Neural cell (in vitro differentiated cells): Measurements from ENCODE around the gene PIGK. TPM values are rescaled to one million over a fixed set of nuclear protein-coding genes. Genes with fewer than 3 reads are reported as not detected.

Experiments
- H2AFZ ChIP-seq: fragments of 200-600, 300-800 bp; sonication (generic), shearing (Covaris generic); 2 replicates; pipeline ENCODE4 v1.6.0; 2014; ENCODE audit warnings: low read depth, mild to moderate bottlenecking, antibody characterized with exemption, low read length, moderate library complexity
- H3F3A ChIP-seq: fragments of 200-600 bp; shearing (Covaris generic); 2 replicates; pipeline ENCODE4 v1.6.1; 2016; ENCODE audit warnings: mild to moderate bottlenecking, moderate library complexity, mixed read lengths, antibody characterized with exemption, low read length; ENCODE audit not compliant: insufficient read depth, poor library complexity, severe bottlenecking
- H3K27ac ChIP-seq: fragments of 200-600, 300-800 bp; sonication (generic), shearing (Covaris generic); 2 replicates; pipeline ENCODE4 v1.5.1; 2014; ENCODE audit warnings: mild to moderate bottlenecking, low read length, moderate library complexity
- H3K27me3 ChIP-seq: fragments of 300-800, 200-600 bp; sonication (generic), shearing (Covaris generic); 2 replicates; pipeline ENCODE4 v1.6.0; 2014; ENCODE audit warnings: mild to moderate bottlenecking, low read depth, low read length, moderate library complexity; ENCODE audit not compliant: insufficient read depth
- H3K36me3 ChIP-seq: fragments of 300-800, 200-600 bp; sonication (generic), shearing (Covaris generic); 2 replicates; pipeline ENCODE4 v1.5.1; 2014; ENCODE audit warnings: mild to moderate bottlenecking, antibody characterized with exemption, low read length, moderate library complexity; ENCODE audit not compliant: insufficient read depth
- H3K4me2 ChIP-seq: fragments of 300-800, 200-600 bp; sonication (generic), shearing (Covaris generic); 2 replicates; pipeline ENCODE4 v1.6.0; 2014; ENCODE audit warnings: mild to moderate bottlenecking, low read length
- H3K4me3 ChIP-seq: fragments of 300-800, 200-600 bp; sonication (generic), shearing (Covaris generic); 2 replicates; pipeline ENCODE4 v1.5.1; 2014; ENCODE audit warnings: mild to moderate bottlenecking, low read length, moderate library complexity
- H3K79me2 ChIP-seq: fragments of 200-600 bp; shearing (Covaris generic); replicated peaks from 2 replicates; pipeline ENCODE4 v1.6.0; 2014; ENCODE audit warnings: mild to moderate bottlenecking, low read length, moderate library complexity; ENCODE audit not compliant: insufficient read depth
- H3K9ac ChIP-seq: fragments of 300-800, 200-600 bp; sonication (generic), shearing (Covaris generic); 2 replicates; pipeline ENCODE4 v1.6.1; 2016; ENCODE audit warnings: mild to moderate bottlenecking, low read length, mixed read lengths
- H3K9me2 ChIP-seq: fragments of 200-600 bp; shearing (Covaris generic); 2 replicates; pipeline ENCODE4 v1.6.1; 2016; ENCODE audit warnings: mild to moderate bottlenecking, low read length, mixed read lengths; ENCODE audit not compliant: insufficient read depth
- H3K9me3 ChIP-seq: fragments of 200-600, 300-800 bp; sonication (generic), shearing (Covaris generic); 2 replicates; pipeline ENCODE4 v1.6.1; 2016; ENCODE audit warnings: mild to moderate bottlenecking, mixed run types, low read length, moderate library complexity, mixed read lengths
- H4K20me1 ChIP-seq: fragments of 200-600 bp; shearing (Covaris generic); 2 replicates; pipeline ENCODE4 v1.6.1; 2016; ENCODE audit warnings: mild to moderate bottlenecking, mixed run types; ENCODE audit not compliant: insufficient read depth
- CTCF ChIP-seq: fragments of 450-650 bp; IDR thresholded peaks from 2 replicates; pipeline ENCODE4 v1.5.1; 2014; ENCODE audit warnings: antibody characterized with exemption, mild to moderate bottlenecking, moderate library complexity; ENCODE audit not compliant: poor library complexity, severe bottlenecking
- EP300 ChIP-seq: fragments of 450-650 bp; conservative IDR thresholded peaks from 2 replicates; pipeline ENCODE4 v1.6.1; 2014; ENCODE audit warnings: antibody characterized with exemption, mild to moderate bottlenecking, moderate library complexity; ENCODE audit not compliant: poor library complexity, severe bottlenecking
- EZH2 ChIP-seq: fragments of 200-600, 300-800 bp; shearing (Covaris generic), sonication (generic); IDR thresholded peaks from 2 replicates; pipeline ENCODE4 v1.6.1; 2014; ENCODE audit warnings: antibody characterized with exemption, low read length, borderline replicate concordance, mild to moderate bottlenecking; ENCODE audit not compliant: insufficient read depth, poor library complexity, severe bottlenecking
- MXI1 ChIP-seq: fragments of 450-650 bp; conservative IDR thresholded peaks from 2 replicates; pipeline ENCODE4 v1.6.1; 2014; ENCODE audit warnings: antibody characterized with exemption, mild to moderate bottlenecking; ENCODE audit not compliant: poor library complexity, severe bottlenecking
- POLR2AphosphoS5 ChIP-seq: IDR thresholded peaks from 2 replicates; pipeline ENCODE4 v1.6.1; 2012
- RAD21 ChIP-seq: fragments of 450-650 bp; conservative IDR thresholded peaks from 2 replicates; pipeline ENCODE4 v1.6.1; 2014; ENCODE audit warnings: antibody characterized with exemption, mild to moderate bottlenecking, moderate library complexity
- REST ChIP-seq: IDR thresholded peaks from 2 replicates; pipeline ENCODE4 v1.6.1; 2012; ENCODE audit warnings: borderline replicate concordance
- SMC3 ChIP-seq: fragments of 450-650 bp; conservative IDR thresholded peaks from 2 replicates; pipeline ENCODE4 v1.6.1; 2014; ENCODE audit warnings: antibody characterized with exemption, mild to moderate bottlenecking, moderate library complexity; ENCODE audit not compliant: poor library complexity
- TAF1 ChIP-seq: IDR thresholded peaks from 2 replicates; pipeline ENCODE4 v1.6.1; 2012; ENCODE audit warnings: low read depth
- polyA plus RNA-seq: library from polyadenylated mRNA; depleted of rRNA; stranded (reverse); fragments of >200 nt; gene quantifications from 2 replicates; pipeline ENCODE4 v1.2.3, GENCODE V29; 2014

PIGK gene
- polyA plus RNA-seq, 1 donor from 2014 or later: 24.3 TPM

GRCh38 chr1:77234943-77235342, 15.7 kb upstream of the PIGK start:
- Histone ChIP-seq H3K4me2 (no peak overlapping the region), H3F3A (no peaks in the 10 kb centered on the region), H4K20me1 (no peaks in the 10 kb centered on the region), H3K27me3 (no peaks in the 10 kb centered on the region), H3K9me3 (no peaks in the 10 kb centered on the region), H2AFZ (no peak overlapping the region), H3K9me2 (no peaks in the 10 kb centered on the region), H3K9ac (no peak overlapping the region), H3K27ac (no peak overlapping the region), H3K4me3 (no peak overlapping the region), H3K79me2 (no peaks in the 10 kb centered on the region), H3K36me3 (no peaks in the 10 kb centered on the region)
- TF ChIP-seq EP300 (no peak), POLR2AphosphoS5 (no peak), MXI1 (no peak), CTCF (no peak), EZH2 (no peak), RAD21 (no peak), SMC3 (no peak), REST (no peak), TAF1 (no peak)

GRCh38 chr1:77234096-77234495, 14.9 kb upstream of the PIGK start:
- Histone ChIP-seq H3K9me2 (no peaks in the 10 kb centered on the region), H2AFZ (no peak overlapping the region), H3F3A (no peaks in the 10 kb centered on the region), H3K36me3 (no peaks in the 10 kb centered on the region), H4K20me1 (no peaks in the 10 kb centered on the region), H3K4me3 (no peak overlapping the region), H3K27ac (no peak overlapping the region), H3K9ac (no peak overlapping the region), H3K27me3 (no peaks in the 10 kb centered on the region), H3K79me2 (no peaks in the 10 kb centered on the region), H3K9me3 (no peaks in the 10 kb centered on the region), H3K4me2 (no peak overlapping the region)
- TF ChIP-seq SMC3 (no peak), CTCF (no peak), EZH2 (no peak), MXI1 (no peak), EP300 (no peak), RAD21 (no peak), POLR2AphosphoS5 (no peak), TAF1 (no peak), REST (no peak)
